ES-I3 (cell line): ENCODE results near the gene CDH13.

ENCODE experiments used
- H3K36me3 ChIP-seq: 2 replicates; pipeline ENCODE4 v1.6.1; 2013; ENCODE audit warnings: mild to moderate bottlenecking, low read length, control low read depth, moderate library complexity; ENCODE audit not compliant: insufficient read depth
- H3K4me1 ChIP-seq: 2 replicates; pipeline ENCODE4 v1.6.1; 2013; ENCODE audit warnings: mild to moderate bottlenecking, control low read depth, low read length; ENCODE audit not compliant: insufficient read depth
- H3K9ac ChIP-seq: 2 replicates; pipeline ENCODE4 v1.6.1; 2013; ENCODE audit warnings: low read depth, mild to moderate bottlenecking, low read length, moderate library complexity
- H3K9me3 ChIP-seq: 2 replicates; pipeline ENCODE4 v1.6.1; 2013; ENCODE audit warnings: mild to moderate bottlenecking, low read length, moderate library complexity; ENCODE audit not compliant: control insufficient read depth, insufficient read depth

CDH13 gene

GRCh38 chr16:83285921-83286320 lies 659.2 kb downstream of the CDH13 start:
- H3K9ac ChIP-seq = no peak overlapping the region
- no peaks in the 10 kb centered on the region for H3K9me3 ChIP-seq
- no peaks in the 10 kb centered on the region for H3K4me1 ChIP-seq
- H3K36me3 ChIP-seq = no peaks in the 10 kb centered on the region

GRCh38 chr16:83296505-83296904 lies 669.7 kb downstream of the CDH13 start:
- H3K9me3 ChIP-seq = no peaks in the 10 kb centered on the region
- H3K36me3 ChIP-seq = no peaks in the 10 kb centered on the region
- H3K9ac ChIP-seq = no peak overlapping the region
- no peaks in the 10 kb centered on the region for H3K4me1 ChIP-seq

- H3K36me3 ChIP-seq = no peaks in the 10 kb centered on the region
- H3K9ac ChIP-seq = no peak overlapping the region
- H3K4me1 ChIP-seq = no peaks in the 10 kb centered on the region
- H3K9me3 ChIP-seq = no peaks in the 10 kb centered on the region
Measured at GRCh38 chr16:83298541-83298940, 671.8 kb downstream of the CDH13 start.

GRCh38 chr16:83300326-83300725 lies 673.6 kb downstream of the CDH13 start:
- no peaks in the 10 kb centered on the region for H3K4me1 ChIP-seq
- H3K9ac ChIP-seq = no peak overlapping the region
- no peaks in the 10 kb centered on the region for H3K9me3 ChIP-seq
- no peaks in the 10 kb centered on the region for H3K36me3 ChIP-seq

- no peak overlapping the region for H3K9ac ChIP-seq
- H3K9me3 ChIP-seq = no peaks in the 10 kb centered on the region
- H3K4me1 ChIP-seq = no peaks in the 10 kb centered on the region
- H3K36me3 ChIP-seq = no peaks in the 10 kb centered on the region
Measured at GRCh38 chr16:83301971-83302370, 675.2 kb downstream of the CDH13 start.

- Histone ChIP-seq H3K9ac (no peak overlapping the region), H3K9me3 (no peaks in the 10 kb centered on the region), H3K36me3 (no peaks in the 10 kb centered on the region), H3K4me1 (no peaks in the 10 kb centered on the region)
Measured at GRCh38 chr16:83302853-83303252, 676.1 kb downstream of the CDH13 start.

GRCh38 chr16:83305092-83305491 lies 678.3 kb downstream of the CDH13 start:
- H3K36me3 ChIP-seq = no peaks in the 10 kb centered on the region
- no peak overlapping the region for H3K9ac ChIP-seq
- no peaks in the 10 kb centered on the region for H3K4me1 ChIP-seq
- H3K9me3 ChIP-seq = no peaks in the 10 kb centered on the region

- no peak overlapping the region for H3K9ac ChIP-seq
- H3K36me3 ChIP-seq = no peaks in the 10 kb centered on the region
- no peaks in the 10 kb centered on the region for H3K4me1 ChIP-seq
- no peaks in the 10 kb centered on the region for H3K9me3 ChIP-seq
Measured at GRCh38 chr16:83306961-83307593, 680.3 kb downstream of the CDH13 start.

GRCh38 chr16:83307594-83307992 lies 680.8 kb downstream of the CDH13 start:
- no peaks in the 10 kb centered on the region for H3K36me3 ChIP-seq
- H3K9me3 ChIP-seq = no peaks in the 10 kb centered on the region
- H3K9ac ChIP-seq = no peak overlapping the region
- no peaks in the 10 kb centered on the region for H3K4me1 ChIP-seq

GRCh38 chr16:83308414-83308813 lies 681.6 kb downstream of the CDH13 start:
- H3K9me3 ChIP-seq = no peaks in the 10 kb centered on the region
- H3K4me1 ChIP-seq = no peaks in the 10 kb centered on the region
- H3K9ac ChIP-seq = no peak overlapping the region
- H3K36me3 ChIP-seq = no peaks in the 10 kb centered on the region

- H3K9ac ChIP-seq = no peak overlapping the region
- H3K36me3 ChIP-seq = no peaks in the 10 kb centered on the region
- H3K9me3 ChIP-seq = no peaks in the 10 kb centered on the region
- no peaks in the 10 kb centered on the region for H3K4me1 ChIP-seq
Measured at GRCh38 chr16:83310816-83311215, 684.0 kb downstream of the CDH13 start.

- no peaks in the 10 kb centered on the region; the same call in 1 of the 2 replicates for H3K36me3 ChIP-seq
- no peaks in the 10 kb centered on the region for H3K9me3 ChIP-seq
- no peak overlapping the region for H3K9ac ChIP-seq
- H3K4me1 ChIP-seq = no peaks in the 10 kb centered on the region
Measured at GRCh38 chr16:83312015-83312717, 685.4 kb downstream of the CDH13 start.

- no peak overlapping the region for H3K9ac ChIP-seq
- no peaks in the 10 kb centered on the region; the same call in 1 of the 2 replicates for H3K36me3 ChIP-seq
- no peaks in the 10 kb centered on the region for H3K9me3 ChIP-seq
- no peaks in the 10 kb centered on the region for H3K4me1 ChIP-seq
Measured at GRCh38 chr16:83312718-83313245, 686.0 kb downstream of the CDH13 start.

GRCh38 chr16:83315271-83315670 lies 688.5 kb downstream of the CDH13 start:
- Histone ChIP-seq H3K9ac (no peak overlapping the region), H3K36me3 (no peaks in the 10 kb centered on the region; the same call in 1 of the 2 replicates), H3K4me1 (no peaks in the 10 kb centered on the region), H3K9me3 (no peaks in the 10 kb centered on the region)

- H3K9me3 ChIP-seq = no peaks in the 10 kb centered on the region
- H3K4me1 ChIP-seq = no peaks in the 10 kb centered on the region
- H3K36me3 ChIP-seq = no peaks in the 10 kb centered on the region; the same call in 1 of the 2 replicates
- H3K9ac ChIP-seq = no peak overlapping the region
Measured at GRCh38 chr16:83316458-83316857, 689.7 kb downstream of the CDH13 start.
